Measurements from ENCODE around the gene MAIP1.

The MAIP1 gene

GRCh38 chr2:199951023-199951422, 4.4 kb upstream of the MAIP1 start:
- DNase-seq, result no peak

GRCh38 chr2:199955007-199955338, 409 bp upstream of the MAIP1 start:
- no peak for DNase-seq

- DNase-seq, result no peak
Observed at GRCh38 chr2:199956062-199956380, 639 bp downstream of the MAIP1 start.

GRCh38 chr2:199958014-199958413, 2.6 kb downstream of the MAIP1 start:
- DNase-seq, result no peak

- no peak for DNase-seq
Observed at GRCh38 chr2:199962203-199962602, 6.8 kb downstream of the MAIP1 start.

GRCh38 chr2:199966405-199966804, 11.0 kb downstream of the MAIP1 start:
- no peak for DNase-seq

- DNase-seq, result no peak
Observed at GRCh38 chr2:199966976-199967375, 11.6 kb downstream of the MAIP1 start.

GRCh38 chr2:199968126-199968525, 12.7 kb downstream of the MAIP1 start:
- no peak for DNase-seq

- DNase-seq, result no peak
Observed at GRCh38 chr2:199972088-199972626, 16.8 kb downstream of the MAIP1 start.

- peak; percentile 53 for DNase-seq
Observed at GRCh38 chr2:199973703-199974102, 18.3 kb downstream of the MAIP1 start.

- no peak for DNase-seq
Observed at GRCh38 chr2:199975273-199975895, 20.0 kb downstream of the MAIP1 start.

- DNase-seq, result no peak
Observed at GRCh38 chr2:199977984-199978415, 22.6 kb downstream of the MAIP1 start.

GRCh38 chr2:199979398-199979797, 24.0 kb downstream of the MAIP1 start:
- no peak for DNase-seq

- peak; percentile 92 for DNase-seq
Observed at GRCh38 chr2:199979832-199980628, 24.6 kb downstream of the MAIP1 start.

- no peak for DNase-seq
Observed at GRCh38 chr2:199982126-199982843, 26.9 kb downstream of the MAIP1 start.

- DNase-seq, result no peak
Observed at GRCh38 chr2:199983534-199983933, 28.2 kb downstream of the MAIP1 start.

- DNase-seq, result no peak
Observed at GRCh38 chr2:199984159-199984558, 28.8 kb downstream of the MAIP1 start.

GRCh38 chr2:199984755-199985154, 29.4 kb downstream of the MAIP1 start:
- DNase-seq, result no peak

- DNase-seq, result peak; percentile 14
Observed at GRCh38 chr2:199985625-199986207, 30.3 kb downstream of the MAIP1 start.

GRCh38 chr2:199987586-199987985, 32.2 kb downstream of the MAIP1 start:
- DNase-seq, result no peak

- no peak for DNase-seq
Observed at GRCh38 chr2:199988151-199988550, 32.8 kb downstream of the MAIP1 start.

- no peak for DNase-seq
Observed at GRCh38 chr2:199989822-199990221, 34.4 kb downstream of the MAIP1 start.

GRCh38 chr2:199991691-199992090, 36.3 kb downstream of the MAIP1 start:
- no peak for DNase-seq
